ENCODE data around the gene NFAT5.

NFAT5 gene

DNA sequence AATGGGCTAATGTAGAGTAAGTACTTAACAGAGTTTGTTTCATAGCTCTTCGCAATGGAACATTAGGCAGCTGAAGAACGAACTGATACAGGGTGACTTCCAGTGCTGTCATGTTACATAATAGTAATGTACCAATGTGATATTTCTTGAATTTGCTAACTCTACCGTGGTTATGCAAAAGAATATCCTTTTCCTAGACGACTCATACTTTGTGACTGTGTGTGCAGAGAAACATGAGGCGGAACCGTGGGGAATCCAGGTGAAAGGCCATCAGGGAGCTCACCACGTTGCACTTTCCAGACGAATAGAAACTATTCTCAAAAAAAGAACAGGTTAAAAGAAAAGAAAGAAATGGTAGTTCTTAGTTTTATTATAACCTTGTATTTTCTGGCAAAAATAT is 175.8 kb downstream of the NFAT5 start:
- DNase-seq (ENCODE audit: low read depth in 2 of 2) = no peak

DNA sequence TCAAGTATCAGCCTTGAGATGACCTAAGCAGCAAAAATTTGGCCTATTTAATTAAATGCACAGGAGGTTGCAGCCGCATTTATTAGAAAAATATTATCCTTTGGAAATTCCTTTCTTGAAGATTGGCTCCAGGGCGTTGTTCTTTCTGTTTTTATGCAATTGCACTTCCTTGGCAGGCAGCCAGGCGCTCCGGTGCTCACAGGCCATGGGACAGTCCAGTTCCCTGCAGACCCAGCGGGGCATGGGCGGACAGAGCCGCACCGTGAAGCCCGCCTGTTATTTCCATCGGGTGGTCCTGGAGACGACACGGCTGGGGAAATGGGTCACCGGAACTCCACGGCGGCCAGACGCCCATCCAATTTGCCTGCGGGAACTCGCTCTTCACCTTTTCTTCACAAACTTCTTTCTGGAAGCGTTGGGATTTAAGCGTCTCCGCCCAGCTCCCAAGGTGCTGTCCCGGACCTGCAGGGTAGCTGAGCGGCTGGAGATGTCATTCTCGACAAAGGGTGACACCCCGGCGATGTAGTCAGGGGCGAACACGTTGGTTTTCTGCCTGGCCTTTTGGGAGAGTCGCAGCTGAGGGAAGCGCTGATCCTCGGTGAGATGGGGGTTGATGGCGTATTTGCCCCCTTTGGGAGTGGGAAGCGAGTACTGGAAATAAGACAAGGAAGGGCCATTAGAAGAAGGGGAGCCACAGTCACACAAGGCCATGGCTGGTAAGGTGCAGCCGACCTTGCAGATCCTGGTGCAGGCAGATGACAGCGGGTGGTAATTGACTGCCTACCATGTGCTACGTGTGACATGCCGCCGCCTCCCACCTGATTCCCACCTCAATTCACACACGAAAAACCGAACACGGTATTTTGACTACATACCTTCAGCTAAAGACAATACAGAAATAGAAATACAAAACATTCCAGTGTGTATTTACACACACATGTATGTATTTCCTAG is 176.5 kb downstream of the NFAT5 start:
- no peak for DNase-seq (ENCODE audit: low read depth in 2 of 2)

DNA sequence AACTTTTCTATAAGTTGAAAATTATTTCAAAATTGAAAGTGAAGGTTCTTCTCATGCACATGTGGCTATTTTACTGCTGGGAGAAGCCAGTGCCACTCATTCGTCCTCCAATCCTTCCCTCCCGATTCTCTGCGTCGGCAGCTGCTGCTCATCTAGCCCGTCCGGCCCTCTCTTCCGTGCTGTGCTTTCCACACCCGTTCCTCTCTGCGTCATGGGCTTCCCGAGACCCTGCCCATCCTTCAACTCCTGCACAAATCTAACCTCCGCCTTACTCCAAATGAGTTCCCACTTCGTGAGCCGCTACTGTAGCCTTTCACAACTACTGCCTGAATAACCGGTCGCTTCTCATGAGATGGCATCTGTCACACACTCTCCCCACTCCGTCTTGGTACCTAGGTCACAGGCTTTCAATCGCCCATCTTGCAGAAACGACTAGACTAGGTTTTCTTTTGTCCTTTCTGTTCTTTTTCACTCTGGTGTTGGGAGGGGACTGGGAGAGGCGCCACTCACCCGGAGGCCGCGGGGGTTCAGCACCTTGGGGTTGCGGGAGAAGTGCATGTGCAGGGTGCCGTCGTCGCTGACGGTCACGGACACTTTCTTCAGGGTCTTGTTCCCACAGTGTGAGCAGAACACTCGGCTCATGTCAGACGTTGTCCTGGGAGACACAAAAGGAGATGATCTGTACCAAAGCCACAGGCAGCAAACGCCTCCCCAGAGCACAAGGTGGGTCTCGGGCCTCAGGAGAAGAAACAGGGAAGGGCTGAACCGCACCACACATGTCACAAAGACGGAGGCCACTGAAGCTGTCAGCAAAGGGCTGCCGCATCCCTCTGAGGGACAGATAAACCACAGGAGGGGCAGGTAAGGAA is 178.8 kb downstream of the NFAT5 start:
- no peak for DNase-seq (ENCODE audit: low read depth in 2 of 2)

DNA sequence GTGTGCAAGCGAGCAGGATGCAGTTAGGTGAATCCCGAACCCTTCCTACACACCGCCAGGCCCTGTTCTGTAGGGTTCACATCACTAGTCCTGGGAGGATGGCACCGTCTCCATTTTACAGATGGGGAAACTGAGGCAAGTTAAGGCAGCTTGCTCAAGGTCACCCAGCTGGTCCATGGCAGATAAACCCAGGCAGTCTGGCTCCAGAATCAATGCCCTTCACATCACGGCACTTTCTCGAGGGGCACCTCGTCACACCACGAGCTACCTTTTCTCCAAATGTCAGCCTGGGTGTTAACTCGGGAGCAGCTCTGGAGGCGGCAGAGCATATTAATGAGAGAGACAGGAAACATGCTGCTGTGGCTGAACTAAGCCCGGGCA is 179.5 kb downstream of the NFAT5 start:
- DNase-seq (ENCODE audit: low read depth in 2 of 2) = no peak

DNA sequence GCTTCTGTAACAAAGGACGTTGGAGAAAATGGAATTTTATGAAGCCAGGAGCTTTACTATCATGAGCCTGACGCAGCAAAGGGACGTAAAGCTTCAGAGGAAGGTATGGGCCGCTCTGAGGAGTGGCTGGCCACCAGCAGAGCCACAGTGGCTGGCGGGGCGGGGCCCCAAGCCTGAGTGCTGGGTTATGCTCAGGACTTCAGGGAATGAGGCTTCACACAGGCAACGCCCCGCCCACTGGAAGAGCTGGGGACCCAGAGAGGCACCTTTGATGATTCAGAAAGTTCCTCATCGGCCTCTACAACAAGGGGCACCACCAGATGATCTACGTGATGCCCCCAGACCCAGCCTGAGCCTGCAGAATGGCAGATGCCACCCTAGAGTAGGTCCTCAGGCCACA is 180.2 kb downstream of the NFAT5 start:
- no peak for DNase-seq (ENCODE audit: low read depth in 2 of 2)

DNA sequence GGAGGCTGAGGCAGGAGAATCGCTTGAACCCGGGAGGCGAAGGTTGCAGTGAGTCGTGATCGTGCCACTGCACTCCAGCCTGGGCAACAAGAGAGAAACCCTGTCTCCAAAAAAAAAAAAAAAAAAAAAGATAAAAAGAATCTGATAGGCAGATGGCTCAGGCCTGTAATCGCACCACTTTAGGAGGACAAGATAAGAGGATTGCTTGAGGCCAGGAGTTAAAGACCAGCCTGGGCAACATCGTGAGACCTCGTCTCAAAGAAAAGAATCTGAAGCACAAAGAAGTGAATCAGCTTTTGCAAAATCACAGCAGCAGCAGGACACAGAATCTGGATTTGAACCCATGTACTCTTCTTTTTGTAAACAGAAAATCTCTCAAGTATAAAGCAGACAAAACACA is 181.3 kb downstream of the NFAT5 start:
- no peak for DNase-seq (ENCODE audit: low read depth in 2 of 2)

DNA sequence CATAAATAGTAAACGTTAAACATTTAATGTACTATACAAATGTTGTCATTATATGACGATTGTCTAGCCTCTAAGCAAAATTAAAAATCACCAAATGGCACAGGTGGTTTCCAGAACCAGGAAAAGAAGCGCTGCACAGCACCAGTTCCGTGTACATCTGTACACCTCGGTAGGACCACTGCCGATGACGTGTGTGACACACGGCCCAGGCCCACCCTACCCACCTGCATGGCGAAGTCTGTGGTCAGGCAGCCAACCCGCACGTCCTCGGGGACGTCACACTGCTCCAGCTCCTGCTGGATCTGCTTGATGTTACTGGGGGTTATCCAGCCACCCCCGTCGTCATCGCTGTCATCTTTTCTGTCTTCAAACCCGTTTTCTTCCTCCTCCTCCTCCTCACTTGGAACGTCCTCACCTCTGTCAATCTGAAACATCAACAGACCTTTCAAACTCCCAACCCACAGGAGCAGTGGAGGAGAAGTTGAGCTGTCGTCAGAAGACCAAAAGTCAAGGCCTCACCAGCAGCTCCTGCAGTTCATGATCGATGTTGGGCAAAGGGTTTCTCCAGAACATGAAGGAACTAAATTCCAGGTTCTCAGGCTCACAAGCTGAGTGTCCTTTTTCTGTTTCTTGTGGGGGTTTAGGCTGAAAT is 183.1 kb downstream of the NFAT5 start:
- no peak for DNase-seq (ENCODE audit: low read depth in 2 of 2)

DNA sequence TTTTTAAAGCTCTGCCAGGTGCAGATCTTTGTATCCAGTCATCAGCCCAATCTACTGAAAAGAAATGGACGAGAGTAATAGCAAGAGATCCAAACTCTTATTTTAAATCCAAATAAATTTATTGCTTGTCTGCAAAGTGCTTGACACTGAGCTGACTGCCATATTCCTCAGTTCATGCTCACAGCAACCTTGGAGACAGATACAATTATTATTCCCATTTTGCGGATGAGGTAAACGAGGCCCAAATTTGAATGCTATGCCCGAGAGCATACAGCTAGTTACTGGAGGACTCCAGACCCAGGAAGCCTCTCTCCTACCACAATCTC is 188.3 kb downstream of the NFAT5 start:
- no peak for DNase-seq (ENCODE audit: low read depth in 2 of 2)

All from fibroblast of skin of left quadriceps (primary cell).